Measurements from ENCODE around the gene PIEZO1.

Gene PIEZO1

GRCh38 chr16:88703486-88704309 lies 81.3 kb downstream of the PIEZO1 start:
- no peak for DNase-seq (ENCODE audit: low spot score)

DNA sequence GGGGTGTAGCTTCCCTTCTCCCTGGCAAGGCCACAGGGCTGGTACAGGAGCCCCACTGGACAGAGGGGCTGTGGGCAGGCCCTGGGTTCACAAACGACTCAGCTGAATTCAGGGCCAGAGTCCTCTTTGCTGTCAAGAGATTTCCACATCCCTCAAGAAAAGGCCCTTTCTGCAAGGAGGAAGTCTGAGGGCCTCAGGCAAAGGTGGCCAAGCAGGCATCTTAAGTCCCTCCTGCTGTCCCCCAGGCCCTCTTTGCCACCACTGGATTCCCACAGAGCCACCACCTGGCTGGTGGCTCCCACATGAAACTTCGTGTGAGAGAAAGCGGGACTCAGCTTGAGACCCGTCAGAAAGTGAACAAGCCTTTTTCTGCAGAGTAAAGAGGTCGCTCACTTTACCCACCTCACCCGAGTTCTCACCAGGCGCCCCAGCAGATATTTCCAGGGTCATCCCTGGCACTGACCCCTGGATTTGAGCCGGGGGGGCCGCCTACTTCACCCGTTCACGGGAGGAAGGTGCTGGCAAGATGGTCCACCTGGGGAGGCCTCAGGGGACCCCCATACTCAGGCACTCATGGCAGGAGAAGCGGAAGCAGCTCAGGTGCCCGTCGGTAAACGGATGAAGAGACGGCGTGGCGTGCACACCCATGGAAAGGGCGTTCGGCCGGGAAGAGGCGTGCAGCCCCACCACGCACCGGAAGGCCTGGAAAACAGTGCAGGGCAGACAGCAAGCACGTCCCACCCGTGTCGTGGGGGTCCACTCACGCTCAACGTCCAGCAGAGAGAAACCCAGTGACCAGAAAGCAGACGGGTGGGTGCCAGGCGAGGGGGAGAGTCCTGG lies 82.4 kb downstream of the PIEZO1 start:
- DNase-seq (ENCODE audit: low spot score) = no peak

DNA sequence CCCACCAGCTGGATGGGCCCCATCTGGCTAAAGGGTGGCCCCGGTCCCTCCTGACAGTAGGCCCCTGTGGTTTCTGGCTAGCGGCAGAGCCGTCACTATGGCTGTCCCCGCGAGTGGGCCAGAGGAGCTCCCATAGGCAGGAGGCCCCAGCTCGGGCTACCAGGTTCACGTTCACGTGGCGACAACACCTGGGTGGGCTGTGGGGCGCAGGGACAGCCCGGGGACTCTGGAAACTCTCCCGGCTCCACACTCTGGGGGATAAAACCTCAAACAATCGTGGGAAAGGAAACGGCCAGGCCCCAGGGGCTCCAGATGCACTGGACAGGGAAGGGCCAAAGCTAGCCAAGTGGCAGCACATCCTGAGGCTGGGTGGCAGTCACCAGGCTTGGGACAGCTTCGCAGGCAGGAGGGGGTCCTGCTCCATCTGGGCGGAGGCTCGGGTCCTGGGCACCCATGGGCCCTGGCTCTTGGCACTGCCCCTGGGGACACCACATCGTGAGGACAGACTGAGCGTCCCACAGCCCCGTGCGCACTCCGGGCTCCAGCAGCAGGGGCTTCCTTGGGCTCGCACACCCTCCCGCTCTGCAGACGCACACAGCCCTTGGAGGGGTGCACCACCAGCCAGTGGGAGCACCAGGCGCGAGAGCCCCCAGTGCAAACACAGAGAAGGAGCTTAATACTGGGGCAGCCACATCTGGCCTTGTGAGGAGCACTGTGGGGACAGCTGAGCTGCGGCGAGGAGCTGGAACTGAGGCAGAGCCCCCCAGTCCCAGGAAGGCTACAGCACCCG lies 83.2 kb downstream of the PIEZO1 start:
- no peak for DNase-seq (ENCODE audit: low spot score)

GRCh38 chr16:88700636-88701482 lies 84.2 kb downstream of the PIEZO1 start:
- no peak for DNase-seq (ENCODE audit: low spot score)

DNA sequence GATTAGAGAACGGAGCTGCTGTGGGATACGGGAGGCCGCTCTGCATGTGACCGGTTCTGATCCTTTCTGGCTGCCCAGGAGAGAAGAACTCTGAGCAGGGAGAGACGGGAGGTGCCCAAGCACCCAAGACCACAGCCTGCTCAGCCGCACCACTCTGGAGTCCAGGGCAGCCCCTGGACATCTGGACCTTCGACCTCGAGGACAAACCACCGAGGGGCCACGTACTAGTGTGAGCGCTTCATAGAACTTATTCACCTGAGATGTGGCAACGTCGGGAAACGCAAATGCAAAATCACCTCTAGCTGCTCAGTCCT lies 84.7 kb downstream of the PIEZO1 start:
- no peak for DNase-seq (ENCODE audit: low spot score)

- no peak for DNase-seq (ENCODE audit: low spot score)
Observed at GRCh38 chr16:88699180-88699579, 85.8 kb downstream of the PIEZO1 start.

DNA sequence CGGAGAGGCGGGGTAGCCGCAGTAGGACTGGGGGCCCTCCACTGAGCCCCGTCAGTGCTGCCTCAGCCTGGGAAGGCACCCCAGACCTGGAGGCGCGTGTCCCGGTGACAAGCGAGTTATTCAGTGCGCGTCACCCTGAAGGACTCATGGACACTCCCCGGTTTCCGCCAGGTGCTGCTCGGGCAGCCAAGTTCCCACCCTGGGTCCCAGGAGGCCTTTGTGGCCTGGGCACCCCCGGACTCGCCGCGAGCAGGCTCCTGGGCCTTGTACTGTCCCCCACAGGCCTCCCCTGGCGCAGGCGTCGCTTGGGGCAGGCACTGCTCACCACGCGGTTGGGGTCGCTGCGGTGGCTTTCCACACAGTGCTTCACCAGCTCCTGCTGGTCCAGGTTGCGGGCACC lies 86.4 kb downstream of the PIEZO1 start:
- DNase-seq (ENCODE audit: low spot score) = no peak

DNA sequence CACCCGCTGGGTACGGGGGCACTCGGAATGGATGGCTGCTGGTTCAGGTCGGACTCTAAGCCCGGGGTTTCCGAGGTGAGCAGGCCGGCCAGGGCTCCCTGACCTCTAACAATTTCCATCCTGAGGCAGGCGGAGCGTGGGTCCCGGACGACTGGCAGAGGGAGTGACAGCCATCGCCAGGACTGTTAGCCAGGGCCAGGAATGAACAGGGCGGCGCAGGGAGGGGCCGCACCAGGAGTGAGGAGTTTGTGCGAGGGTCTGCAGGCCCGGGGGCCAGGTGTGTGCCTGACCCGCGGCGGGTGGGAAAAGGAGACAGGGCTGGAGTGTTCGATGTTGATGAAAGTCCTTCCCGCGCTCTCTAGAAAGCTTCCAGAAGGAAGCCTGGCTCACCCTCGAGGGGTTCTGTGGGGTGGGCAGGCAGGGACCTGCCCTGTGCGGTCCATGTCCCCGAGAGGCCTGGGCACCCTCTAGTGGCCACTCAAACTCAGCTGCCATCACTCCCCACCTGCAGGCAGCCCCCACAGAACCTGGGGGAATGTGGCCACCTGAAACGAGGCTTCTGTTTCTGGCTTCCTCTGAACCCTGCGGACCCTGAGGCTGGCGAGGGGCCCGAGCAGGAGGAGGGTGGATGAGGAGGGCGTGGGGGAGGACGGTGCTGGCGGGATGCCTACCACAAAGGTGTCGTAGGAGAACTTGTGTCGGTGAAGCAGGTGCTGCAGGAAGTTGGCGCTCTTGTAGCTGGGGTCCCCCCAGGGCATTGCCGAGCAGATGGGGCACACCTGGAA lies 87.0 kb downstream of the PIEZO1 start:
- no peak for DNase-seq (ENCODE audit: low spot score)

GRCh38 chr16:88697116-88697830 lies 87.7 kb downstream of the PIEZO1 start:
- DNase-seq (ENCODE audit: low spot score) = no peak

- DNase-seq (ENCODE audit: low spot score) = no peak
Observed at GRCh38 chr16:88696441-88696840, 88.6 kb downstream of the PIEZO1 start.

- DNase-seq (ENCODE audit: low spot score) = no peak
Observed at GRCh38 chr16:88695753-88696152, 89.3 kb downstream of the PIEZO1 start.

- DNase-seq (ENCODE audit: low spot score) = no peak
Observed at GRCh38 chr16:88695218-88695617, 89.8 kb downstream of the PIEZO1 start.

DNA sequence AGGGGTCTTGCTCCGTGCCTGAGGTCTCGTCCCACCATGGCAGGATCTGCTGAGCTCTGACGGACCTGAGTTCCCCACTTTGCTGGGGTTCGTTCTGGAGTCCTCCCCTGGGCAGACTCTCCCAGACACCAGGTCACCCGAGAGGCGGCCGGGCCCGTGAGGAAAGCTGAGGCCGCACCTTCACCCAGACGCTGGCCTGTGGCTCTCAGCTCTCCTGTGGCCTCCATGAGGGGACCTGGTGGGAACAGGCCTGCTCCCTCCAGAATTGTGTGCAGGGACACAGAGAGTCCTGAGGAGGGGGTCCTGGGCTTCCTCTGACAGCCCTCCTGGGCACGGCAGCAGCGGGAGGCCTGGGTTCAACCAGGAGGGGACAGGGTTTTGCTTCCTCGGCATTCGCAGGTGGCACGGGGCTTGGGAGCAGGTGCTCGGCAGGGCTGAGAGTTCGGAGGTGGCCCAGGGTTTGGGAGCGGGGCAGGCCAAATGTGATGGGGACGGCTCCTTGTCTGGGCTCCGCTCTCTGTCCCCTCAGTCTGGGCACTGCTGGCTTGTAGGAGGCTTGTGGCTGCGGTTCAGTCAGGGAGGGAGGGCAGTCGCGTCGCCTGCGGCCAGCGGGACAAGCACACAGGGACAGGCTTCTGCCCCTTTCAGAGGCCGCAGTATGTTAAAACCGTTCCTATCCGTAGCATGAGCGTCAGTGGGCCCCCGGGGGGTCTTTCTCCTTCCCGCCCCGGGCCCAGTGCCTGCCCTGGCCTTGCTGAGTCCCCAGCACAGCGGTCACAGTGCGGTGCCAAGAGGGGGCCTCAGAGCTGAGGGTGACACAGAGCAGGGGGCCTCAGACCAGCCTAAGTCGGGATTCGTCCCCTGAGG lies 90.6 kb downstream of the PIEZO1 start:
- no peak for DNase-seq (ENCODE audit: low spot score)

DNA sequence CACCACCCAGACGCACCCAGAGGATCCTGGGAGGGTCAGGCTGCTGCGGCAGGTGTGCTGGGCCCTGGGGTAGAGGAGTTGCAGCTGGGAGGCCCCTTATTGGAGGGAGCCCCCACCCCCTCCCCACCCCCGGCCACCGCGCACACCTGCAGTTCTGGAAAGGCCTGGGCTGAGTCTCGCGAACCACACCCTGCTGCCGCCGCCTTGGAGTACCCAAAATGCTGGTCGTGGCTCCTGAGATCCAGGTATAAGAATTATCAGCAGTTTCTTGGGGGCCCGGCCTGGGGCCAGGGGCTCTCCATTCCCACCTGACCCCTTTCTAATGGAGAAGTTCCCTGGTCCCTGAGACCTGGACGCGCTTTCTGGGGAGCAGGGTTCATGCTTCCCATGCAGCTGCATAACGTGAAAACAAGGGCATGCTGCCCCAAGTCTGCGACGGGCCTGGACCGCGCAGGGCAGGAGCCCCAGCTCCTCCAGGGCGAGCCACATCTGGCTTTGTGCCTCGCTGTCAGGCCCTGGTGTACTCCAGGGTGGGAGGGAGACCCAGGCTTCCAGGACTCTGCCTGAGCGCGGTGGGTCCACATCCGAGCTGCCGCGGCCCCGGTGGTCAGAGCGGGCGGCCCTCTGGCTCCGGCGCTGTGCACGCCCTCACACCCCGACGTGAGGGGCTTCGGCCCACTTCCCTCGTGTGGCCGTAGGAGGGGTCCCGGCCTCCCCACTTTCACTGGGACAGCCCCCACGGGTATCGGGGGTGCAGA lies 91.4 kb downstream of the PIEZO1 start:
- DNase-seq (ENCODE audit: low spot score) = no peak

- DNase-seq (ENCODE audit: low spot score) = no peak
Observed at GRCh38 chr16:88692861-88693260, 92.2 kb downstream of the PIEZO1 start.

DNA sequence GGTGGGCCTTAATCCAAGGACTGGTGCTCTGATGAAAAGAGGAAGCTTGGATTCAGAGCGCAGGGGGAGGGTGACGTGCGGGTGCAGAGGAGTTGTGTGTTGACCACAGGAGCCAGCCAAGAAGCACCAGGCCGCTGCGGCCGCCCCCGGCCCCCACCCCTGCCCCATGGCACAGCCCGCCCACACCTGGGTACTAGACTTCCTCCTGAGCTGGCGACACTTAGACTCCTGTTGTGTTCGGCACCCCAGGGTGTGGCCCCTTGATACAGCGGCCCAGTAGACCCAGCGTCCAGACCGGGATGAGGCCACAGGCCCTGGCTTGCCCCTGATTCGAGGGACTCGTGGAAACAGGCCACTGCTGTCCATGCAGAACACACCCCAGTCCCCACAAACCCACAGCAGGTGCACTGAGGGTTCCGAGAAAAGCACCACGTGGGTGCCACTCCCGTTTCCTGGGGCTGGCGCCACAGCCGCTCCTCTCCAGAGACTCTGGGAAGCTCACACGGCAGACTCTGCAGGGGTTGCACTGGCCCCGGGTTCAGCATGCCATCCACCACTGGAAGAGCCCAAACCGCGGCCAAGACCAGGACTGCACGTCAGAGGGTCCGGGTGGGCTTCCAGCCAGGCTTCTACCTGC lies 93.0 kb downstream of the PIEZO1 start:
- no peak for DNase-seq (ENCODE audit: low spot score)

GRCh38 chr16:88691129-88691813 lies 93.7 kb downstream of the PIEZO1 start:
- DNase-seq (ENCODE audit: low spot score) = no peak
